NCI-H526 treated with DMSO at 0.1 percent for 48 hours (cell line): Measurements from ENCODE around the gene PIGC.
A peak's percentile ranks its signal among the peaks of the same experiment; 100 is the strongest.

Experiments
- DNase-seq: peaks from one replicate; lab custom pipeline; 2025; lab: John Stamatoyannopoulos, UW

PIGC gene

DNA sequence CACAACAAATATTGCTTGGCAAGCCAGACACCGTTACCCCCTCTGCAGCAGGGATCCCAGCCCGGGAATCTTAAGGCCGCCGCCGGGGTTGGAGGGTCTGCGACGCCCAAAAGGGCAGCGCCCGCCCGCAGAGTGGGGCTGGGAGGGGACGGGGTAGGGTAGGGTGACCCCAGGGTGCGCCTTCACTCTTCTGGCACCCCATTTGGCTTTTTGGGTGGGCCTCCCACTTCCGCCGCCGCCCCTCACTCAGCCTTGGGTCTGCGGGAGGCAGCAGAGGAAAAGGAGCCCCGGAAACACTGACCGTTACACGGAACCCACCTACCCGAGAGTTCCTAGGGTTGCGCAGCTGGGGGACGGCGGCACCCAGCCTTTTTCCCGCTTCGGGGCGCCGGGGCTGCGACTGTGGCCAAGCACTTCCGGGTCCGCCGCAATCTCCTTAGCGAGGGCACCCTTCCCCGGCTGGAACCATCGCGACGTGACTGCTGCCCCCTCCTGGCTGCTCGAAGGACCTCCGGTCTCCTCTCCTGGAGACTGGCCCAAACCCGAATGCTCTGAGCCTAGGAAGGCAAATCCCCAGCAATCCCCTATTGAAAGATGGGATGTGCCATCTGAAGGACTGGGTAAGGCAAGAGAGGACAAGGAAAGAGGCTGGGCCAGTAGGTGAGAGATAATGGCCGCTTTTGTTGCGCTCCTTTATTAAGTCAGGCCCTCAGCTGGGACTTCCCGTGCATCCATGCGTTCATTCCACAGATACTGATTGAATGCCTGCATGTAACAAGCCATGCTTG is at the start of gene PIGC:
TSS of gene PIGC (minus strand) at position 404 of the 788 bp plus-strand sequence. CDS start 1,447 bp downstream, outside the sequence.
- DNase-seq, result peak; percentile 94

DNA sequence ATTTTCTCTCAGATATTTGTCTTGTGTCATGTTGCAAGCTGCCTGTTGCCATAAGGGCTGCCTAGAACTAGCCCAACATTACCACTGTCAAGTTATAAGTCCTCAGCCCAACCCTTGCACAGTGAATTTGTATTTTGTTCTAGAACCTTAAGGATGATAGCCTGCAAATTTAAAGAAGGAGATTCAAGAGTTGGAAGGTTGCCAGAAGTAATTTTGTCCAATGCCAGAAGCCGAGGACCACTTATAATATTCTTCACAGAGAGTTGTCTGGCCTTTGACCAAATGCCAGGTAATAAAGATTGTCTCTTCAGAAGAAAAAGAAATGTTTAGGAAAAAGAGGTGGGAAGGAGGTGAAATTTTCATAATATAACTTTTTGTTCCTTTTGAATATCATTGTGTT is 48.6 kb upstream of the PIGC start:
- no peak for DNase-seq

DNA sequence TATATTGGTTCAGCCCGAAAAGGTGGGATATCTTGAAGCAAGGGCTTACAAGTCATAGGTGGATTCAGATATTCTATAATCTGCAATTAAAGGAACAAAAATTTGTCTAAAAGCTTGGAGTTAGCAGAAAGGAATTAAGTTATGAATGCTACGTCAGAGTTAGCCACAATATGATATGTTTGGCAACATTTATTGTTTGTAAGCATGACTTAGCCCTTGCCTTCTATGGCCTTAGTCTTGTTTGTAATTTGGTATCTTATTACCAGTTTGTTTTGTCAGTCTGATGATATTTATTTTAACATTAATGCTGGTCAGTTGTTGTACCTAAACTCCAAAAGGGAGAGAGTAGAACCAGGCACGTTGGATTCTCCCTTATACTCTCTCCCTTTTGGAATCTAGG is 46.0 kb upstream of the PIGC start:
- no peak for DNase-seq

DNA sequence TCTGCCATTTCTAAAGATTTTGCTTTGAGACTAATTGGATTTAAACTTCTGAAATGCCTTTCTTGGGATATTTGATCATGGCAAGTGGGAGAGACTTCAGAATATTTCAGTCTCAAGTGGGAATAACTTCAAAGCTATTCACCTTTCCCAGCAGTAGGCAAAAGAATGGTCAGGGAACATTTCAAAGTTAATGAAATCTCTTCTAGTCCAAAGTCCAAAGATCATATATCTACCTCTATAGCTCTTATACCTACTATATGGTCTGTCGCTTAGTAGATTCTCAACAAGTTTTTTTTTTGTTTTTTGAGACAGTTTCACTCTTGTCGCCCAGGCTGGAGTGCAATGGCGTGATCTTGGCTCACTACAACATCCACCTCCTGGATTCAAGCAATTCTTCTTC is 44.5 kb upstream of the PIGC start:
- DNase-seq, result no peak

DNA sequence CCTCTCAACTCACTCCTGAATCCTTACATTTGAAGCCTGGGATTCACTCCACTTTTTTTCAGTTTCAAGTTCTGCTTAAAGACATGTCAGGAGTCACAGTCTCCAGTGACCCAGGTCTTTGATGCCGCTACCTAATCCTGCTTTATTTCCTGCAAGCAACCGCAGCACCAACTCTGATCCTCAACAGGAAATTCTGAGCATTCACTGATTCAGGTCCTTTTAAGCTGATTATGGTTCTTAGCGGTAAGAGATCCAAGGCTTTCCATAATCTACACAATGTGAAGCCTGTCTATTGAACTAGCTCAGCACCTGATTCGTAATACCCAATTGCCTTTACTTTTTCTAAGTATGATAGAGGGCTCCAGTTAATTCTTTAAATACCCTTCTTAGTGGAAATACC is 43.7 kb upstream of the PIGC start:
- DNase-seq, result no peak

DNA sequence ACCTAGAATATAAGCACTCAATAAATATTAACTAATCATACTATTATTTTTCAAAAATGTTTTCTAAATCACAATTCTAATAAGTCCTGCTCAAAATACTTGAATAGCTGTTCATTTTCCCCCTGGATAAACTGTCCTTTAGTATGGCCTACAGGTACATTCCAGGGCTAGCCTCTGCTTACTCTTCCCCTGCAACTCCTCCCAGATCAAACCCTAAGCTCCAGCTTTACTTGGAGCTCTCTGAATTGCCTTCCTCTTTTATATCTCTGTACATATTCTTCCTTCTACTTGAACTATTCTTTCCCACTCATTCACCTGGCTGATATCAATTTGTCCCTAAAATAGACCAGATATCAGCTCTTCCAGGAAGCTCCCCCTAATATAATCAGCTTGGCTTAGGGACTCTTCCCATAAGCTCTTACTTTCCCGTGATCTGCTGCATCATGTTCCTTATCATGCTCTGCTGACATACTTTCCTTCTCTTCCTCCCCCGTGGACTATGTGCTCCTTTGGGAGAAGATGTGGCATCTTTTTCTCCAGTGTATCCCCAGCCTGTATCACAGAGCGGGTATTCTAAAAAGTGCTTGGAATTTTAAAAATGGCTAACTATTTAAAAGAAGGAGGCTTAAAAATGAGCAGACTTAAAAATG is 43.1 kb upstream of the PIGC start:
- DNase-seq, result no peak

DNA sequence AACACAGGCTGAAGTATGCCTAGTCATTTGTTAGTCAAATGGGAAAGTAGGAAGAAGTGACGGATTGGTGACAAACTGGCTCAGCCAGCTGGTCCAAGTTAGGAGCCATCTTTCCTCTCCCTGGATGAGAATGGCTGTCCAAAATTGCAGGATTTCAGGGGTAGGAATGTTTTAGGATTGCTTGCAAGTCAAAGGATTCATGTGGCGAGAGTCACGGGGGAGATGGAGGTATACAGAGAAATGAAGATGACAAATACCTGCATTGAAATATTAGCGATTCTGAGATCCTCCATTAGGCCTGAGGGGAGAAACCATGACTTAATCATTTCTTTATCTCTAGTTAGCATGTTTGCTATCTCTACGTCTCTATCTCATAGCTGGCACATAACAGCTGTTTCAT is 41.8 kb upstream of the PIGC start:
- DNase-seq, result peak; percentile 42

DNA sequence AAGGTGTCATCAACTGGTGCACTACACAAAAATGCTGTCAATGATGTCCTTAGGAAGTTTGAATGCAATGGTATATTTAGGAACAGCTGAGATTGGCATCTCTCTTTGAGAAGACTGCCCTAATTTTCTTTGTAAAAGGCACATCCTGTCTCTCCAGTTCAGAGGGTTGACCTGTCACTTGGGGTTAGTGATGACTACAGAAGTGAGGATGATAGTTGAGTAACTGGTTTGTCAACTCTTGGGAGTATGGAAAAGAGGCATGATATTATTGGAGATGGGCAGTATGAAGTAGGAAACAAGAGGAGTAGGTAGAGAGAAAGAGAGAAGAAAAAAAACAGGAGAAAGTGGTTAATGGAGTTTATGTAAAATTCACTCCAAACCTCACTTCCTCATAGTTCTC is 40.4 kb upstream of the PIGC start:
- DNase-seq, result peak; percentile 27

DNA sequence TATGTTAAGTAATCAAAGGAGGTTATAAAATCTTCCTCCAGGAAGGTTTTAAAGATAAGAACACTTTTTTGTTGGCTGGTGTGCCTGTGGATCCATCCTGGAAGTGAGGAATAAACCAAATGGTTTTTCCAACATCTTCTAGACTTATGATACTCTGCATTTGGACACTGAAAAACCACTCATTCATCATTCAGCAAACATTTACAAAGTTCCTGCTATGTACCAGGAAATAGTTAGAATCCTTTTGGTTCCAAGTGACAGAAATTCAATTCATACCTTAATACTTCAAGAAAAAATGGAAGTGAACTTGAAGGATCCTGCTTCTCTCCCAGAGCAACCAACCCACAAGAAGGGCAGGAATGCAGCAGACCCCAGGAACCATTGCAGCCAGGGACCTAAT is 39.6 kb upstream of the PIGC start:
- no peak for DNase-seq

DNA sequence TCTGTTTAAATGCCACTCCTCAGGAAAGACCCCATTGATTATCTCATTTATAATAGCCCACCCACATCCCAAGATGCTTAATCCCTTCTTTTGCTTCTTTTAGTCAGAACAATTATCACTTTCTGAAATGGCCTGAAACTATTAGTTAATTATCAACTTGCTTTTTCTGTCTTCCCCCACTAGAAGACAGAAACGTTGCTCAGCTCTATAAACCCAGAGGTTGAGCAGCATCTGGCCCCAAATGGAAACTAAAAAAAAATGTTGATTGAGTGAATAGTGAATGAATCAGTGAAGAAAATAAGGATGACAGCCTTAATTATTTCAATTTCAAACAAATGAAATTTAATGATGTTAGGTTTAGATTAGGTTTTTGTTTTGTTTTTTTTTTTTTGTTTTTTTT is 38.2 kb upstream of the PIGC start:
- DNase-seq, result no peak

DNA sequence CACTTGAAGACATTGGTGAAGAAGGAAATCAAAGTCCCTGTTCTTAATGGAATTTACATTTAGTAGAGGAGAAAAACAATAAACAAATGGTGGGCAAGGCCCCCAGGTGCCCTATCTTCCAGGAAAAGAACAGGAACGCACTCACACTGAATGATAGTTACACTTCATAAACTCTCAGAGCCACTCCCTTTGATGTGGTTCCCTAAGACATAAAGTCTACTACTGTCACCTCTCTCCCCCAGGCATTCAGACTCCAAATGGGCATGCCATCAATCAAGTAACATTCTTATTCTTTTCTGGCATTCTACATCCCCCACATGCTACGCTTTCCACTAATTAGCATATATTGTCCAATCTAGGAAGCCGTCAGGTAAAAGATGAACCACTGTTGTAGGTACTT is 36.6 kb upstream of the PIGC start:
- no peak for DNase-seq

DNA sequence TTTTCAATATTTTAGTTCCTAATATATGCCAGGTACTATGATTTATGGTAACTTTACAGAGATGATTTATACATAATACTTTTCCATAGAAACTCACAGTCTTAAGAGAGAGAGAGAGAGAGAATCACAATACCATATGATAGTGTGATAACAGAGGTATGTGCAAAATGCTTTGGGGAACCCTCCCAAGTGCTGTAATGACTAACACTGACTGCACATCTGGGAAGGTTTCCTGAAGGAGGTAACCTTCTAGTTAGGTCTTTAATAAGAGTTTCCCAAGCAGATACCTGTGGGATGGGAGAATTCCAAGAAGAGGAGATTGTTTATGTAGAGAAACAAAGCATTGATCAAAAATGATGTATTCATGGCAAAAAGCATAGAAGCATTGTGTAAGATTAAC is 34.6 kb upstream of the PIGC start:
- no peak for DNase-seq

DNA sequence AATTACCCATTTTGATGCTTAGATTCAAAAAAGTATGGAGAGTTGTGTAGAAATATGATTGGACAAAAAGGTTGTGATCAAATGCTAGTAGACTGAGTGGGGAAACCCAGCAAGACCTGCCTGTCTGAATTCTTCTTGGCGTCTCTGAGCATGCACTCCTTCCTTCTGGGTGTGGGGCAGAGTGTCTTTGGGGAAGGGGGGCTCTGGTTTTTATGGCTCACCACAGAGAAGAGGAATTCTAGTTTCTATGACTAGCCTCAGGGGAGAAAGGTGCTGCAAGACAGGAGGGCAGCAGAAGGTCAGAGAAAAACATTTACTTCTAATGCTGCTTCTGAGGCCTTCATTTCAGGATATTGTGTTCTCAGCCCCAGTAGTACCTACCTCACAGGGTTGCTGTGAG is 33.9 kb upstream of the PIGC start:
- no peak for DNase-seq

DNA sequence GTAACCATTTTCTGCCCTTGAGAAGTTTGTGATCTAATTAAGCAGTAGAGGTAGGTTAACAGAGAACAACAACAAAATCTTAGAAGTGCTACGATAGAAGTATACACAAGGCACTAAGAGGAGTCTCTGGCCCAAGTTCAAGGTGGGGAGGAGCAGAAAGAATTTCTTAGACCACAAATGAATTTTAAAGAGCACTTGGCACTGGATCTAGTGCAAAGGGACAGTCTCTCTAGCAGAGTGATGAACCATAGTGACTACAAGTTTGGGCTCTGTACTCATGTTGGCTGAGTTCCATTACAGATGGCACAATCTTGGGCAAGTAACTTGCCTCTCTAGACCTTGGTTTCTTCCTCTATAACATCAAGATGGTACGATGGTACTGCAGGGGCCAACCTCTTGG is 33.3 kb upstream of the PIGC start:
- DNase-seq, result no peak

DNA sequence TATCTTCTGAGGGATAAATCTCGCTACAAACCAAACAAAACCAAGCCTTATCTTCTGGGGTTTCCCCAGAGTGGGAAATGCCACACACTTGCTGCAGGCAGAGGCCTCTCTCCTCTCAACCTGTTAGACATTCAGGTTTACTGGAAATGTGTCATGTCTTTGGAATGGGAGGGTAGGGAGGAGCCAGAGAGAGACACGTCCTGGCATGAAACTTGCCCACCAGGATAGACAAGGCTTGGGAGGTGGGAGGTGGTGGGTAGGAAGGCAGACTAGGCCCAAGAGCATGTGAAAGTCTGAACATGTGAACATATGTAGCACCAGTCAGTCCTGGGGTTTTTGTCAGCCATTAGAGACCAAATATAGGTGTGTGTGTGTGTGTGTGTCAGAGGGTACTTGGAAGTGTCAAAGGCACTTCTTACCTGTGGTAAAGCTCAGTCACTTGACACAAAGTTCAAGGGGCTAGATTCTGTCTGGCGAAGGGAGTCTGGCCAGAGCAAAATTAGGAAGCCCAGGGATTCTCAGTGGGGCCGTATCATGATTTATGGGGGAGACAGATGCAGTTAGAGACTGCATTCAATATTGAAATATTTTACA is 32.4 kb upstream of the PIGC start:
- DNase-seq, result no peak

DNA sequence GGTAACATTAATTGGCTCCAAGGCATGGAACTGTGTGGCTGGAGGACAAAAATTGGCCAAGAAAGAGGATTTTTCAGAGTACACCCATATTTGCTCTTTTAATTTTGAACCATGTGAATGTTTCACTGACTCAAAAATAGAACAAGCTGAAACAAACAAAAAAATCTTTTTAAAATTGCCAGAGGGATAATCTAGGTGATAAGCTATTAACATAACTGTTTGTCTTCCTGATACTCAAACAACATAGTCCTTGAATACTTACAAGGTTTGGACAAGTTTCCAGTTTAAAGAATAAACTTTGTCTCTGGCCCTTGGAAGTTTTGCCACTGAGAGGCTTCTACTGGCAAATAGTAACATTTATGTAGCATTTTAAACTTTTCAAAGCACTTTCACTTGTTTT is 30.0 kb upstream of the PIGC start:
- no peak for DNase-seq

DNA sequence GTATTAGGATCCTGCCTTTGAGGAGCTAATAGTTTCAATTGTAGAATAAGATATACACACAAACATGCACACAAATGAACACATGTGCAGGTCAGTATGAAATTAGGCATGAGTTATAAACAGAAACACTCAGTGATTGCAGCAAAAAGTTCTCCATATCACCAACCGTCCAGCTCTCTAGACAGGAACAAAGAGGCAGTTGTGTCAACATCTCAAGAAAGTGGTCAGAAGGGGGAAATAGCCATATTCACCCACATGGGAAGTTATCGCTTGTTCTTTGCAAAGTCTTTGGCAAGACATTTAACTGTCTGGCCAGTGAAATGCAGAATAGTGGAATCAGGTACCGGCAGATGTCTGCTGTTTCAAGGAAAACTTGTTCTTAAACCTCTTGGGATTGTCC is 29.4 kb upstream of the PIGC start:
- DNase-seq, result no peak

DNA sequence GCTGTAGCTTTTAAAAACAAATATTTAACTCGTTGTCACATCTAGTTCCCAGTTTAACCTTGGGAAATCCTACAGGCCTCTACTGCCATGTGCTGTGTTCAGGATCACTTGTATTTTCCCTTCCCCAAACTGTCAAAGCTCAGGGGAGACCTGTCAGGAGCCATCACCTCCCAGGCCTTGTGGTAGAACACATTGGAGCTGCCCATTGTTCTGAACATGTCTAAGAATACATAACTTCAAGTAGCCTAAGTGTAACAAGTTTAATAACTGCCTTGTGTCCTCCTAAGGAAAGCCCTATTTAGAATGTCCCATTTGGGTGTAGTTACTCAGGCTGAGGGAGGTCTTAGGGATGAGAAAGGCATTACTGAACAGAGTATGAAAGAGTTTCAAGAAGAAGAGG is 28.6 kb upstream of the PIGC start:
- DNase-seq, result no peak

DNA sequence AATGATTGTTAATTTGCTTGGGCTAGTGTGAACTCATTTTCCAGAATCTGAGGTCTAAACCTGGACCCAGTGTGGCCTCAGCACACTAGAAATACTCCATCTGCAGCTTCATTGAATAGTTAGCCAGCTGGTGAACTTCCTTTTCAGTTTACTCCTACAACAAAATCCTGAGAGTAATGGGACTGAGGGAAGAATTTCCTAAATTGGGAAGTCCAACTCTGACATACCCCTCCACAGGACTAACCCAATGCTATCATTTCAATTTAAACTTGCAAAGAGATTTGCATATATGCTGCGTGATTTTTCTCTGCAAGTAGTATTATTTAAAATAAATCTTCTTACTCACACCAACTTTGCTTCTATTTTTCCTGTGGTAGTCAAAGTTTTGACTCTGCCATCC is 27.8 kb upstream of the PIGC start:
- no peak for DNase-seq

DNA sequence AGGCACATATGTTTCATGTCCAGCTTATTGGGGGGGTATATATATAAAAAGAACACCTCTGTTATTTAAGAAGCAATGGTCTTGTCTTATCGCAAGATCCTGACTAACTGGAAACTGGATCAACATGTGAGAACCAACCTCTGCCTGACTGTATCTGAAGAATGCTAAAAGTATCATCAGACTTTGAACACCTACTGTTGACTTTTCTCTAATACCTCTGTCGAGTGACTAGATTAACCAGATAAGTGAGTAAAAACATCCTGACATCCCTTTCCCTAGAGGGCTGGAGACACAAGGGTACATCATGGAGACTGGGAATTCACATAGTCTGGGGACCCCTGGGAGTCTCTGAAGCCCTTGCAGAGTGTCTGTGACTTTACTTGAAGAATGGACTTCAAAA is 26.3 kb upstream of the PIGC start:
- DNase-seq, result no peak

DNA sequence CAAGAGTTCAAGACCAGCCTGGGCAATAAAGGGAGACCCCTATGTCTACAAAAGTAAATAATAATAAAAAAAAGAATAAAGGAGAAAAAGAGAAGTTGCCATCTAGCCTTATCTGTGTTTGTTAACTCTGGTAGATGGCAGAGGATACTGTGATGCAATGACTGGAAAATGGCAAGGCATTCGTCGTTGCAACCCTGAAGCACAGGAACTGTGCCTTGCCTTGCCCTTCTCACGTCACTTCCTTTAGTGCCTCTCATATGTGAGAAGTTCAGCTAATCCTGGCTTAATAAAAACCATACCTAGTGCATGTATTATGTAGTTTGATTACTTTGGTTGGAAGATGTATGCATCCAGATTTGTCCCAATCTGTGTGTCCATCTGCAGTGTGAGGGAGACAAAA is 25.8 kb upstream of the PIGC start:
- DNase-seq, result no peak

DNA sequence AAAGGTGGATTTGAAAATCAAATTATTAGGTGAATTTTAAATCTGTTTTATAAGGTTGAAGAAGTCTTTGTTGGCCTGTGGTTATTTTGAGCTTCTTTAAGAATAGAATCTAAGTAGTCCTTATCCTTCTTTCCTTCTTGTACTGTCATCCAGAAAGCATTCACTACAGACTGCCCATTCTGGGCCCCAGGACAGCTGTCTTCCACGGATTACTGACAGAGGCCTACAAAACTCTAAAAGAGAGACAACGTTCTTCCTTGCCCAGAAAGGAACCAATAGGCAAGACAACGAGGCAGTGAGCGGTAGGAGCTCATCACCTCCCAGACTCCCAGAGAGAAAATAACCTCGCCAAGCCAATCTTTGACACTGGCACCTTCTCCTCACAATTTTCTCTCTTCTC is 24.4 kb upstream of the PIGC start:
- no peak for DNase-seq

DNA sequence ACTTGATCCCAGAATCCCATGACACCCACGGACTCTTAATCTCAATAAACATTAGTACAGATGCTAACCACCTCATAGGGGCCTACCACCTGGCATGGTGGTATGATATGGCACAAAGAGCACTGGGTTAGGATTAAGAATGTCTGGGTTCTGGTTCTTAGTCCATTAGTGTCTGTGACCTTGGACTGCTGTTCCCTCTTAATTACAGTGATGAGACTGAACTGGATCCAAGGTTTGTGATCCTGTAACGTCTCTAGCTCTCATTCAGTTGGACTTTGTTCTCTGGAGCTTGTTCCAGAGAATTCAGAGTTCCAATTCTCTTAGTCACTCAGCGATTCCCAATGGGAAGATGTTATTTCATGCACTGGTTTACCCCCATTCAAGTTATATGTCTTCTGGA is 23.6 kb upstream of the PIGC start:
- no peak for DNase-seq
